Body of pancreas (tissue), 4 donors: ENCODE results near the gene OST4. TPM values are rescaled to one million over a fixed set of nuclear protein-coding genes. Genes with fewer than 3 reads are reported as not detected.
"Not testable (repeated sequence)": the region's sequence is repeated elsewhere in the genome, so short reads cannot be mapped to it uniquely, and the experiment has no call there.

Source experiments
- ATAC-seq: fragments of 150-250 bp; one replicate; pipeline ENCODE4 v1.9.1; 2016
- DNase-seq, 4 donors: peaks; one replicate each; pipeline ENCODE4 v3.0.0-alpha.2; 2019
- H3K27ac ChIP-seq, 4 donors: fragments of 200-600 bp; sonication (generic); 1 replicate in 3 of 4; 2 replicates in 1 of 4; pipeline versions ENCODE4 v1.5.1 to v1.6.1; 2016 to 2019; ENCODE audit warnings: mild to moderate bottlenecking in 1 of 4, mixed read lengths in 1 of 4, moderate library complexity in 1 of 4
- H3K27me3 ChIP-seq, 2 donors: fragments of 200-600 bp; sonication (generic); one replicate each; pipeline ENCODE4 v1.6.0; 2016; ENCODE audit warnings: mild to moderate bottlenecking in 1 of 2
- H3K36me3 ChIP-seq, 2 donors: fragments of 200-600 bp; sonication (generic); replicated peaks in 1 of 2; 2 replicates each; pipeline ENCODE4 v1.5.1; 2016; ENCODE audit warnings: low read depth in 2 of 2; ENCODE audit not compliant: insufficient read depth in 1 of 2
- H3K4me1 ChIP-seq: fragments of 200-600 bp; sonication (generic); one replicate; pipeline ENCODE4 v1.6.0; 2016
- H3K4me3 ChIP-seq, 2 donors: fragments of 200-600 bp; sonication (generic); 1 replicate in 1 of 2; 2 replicates in 1 of 2; pipeline ENCODE4 v1.5.1; 2016 to 2019
- H3K9me3 ChIP-seq, 3 donors: fragments of 200-600 bp; sonication (generic); 1 replicate in 2 of 3; 2 replicates in 1 of 3; pipeline ENCODE4 v1.5.1; 2016
- POLR2A ChIP-seq, 3 donors: fragments of 450-650 bp; IDR thresholded peaks; one replicate each; pipeline ENCODE4 v1.6.1; 2016; ENCODE audit warnings: antibody characterized with exemption in 3 of 3, mild to moderate bottlenecking in 2 of 3
- WGBS, 2 donors: methylation state at CpG; one replicate each; pipeline ENCODE4 v1.1.5; 2017; 5-methylcytosine and 5-hydroxymethylcytosine counted together
- intact Hi-C: fragments of 100-400 bp; cut with DNase I; formaldehyde crosslinking; loops from one replicate; pipeline ENCODE4 v1.15.1; 2023
- total RNA-seq, 2 donors: library from RNA; depleted of rRNA; stranded (reverse); fragments of >200 nt; gene quantifications; one replicate each; pipeline ENCODE4 v1.1.0, GENCODE V29; 2016
- TF ChIP-seq, protein P1 (sequence below), 7 experiments: fragments of 450-650 bp in 4 of 7; fragments of 200-600 bp in 3 of 7; sonication (generic) in 3 of 7; IDR thresholded peaks; one replicate each; pipeline ENCODE4 v1.5.1; 2016 to 2019; ENCODE audit warnings: antibody characterized with exemption in 7 of 7

The OST4 gene
- total RNA-seq, 2 donors from 2014 or later, result 103 to 129 TPM

DNA sequence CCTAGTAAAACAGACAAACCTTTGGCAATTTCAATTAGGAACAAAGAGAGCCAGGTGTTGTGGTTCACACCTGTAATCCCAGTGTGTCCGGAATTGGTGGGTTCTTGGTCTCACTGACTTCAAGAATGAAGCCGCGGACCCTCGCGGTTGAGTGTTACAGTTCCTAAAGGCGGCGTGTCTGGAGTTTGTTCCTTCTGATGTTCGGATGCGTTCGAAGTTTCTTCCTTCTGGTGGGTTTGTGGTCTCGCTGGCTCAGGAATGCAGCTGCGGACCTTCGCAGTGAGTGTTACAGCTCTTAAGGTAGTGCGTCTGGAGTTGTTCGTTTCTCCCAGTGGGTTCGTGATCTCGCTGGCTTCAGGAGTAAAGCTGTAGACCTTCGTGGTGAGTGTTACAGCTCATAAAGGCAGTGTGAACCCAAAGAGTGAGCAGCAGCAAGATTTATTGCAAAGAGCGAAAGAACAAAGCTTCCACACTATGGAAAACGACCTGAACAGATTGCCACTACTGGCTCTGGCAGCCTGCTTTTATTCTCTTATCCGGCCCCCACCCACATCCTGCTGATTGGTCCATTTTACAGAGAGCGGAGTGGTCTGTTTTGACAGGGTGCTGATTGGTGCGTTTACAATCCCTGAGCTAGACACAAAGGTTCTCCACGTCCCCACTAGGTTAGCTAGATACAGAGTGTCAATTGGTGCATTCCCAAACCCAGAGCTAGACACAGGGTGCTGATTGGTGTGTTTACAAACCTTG lies 39.3 kb upstream of the OST4 start:
- H3K4me1 ChIP-seq, H3K36me3 ChIP-seq, H3K27me3 ChIP-seq, intact Hi-C loops, DNase-seq, H3K4me3 ChIP-seq, H3K9me3 ChIP-seq, ATAC-seq, H3K27ac ChIP-seq: not testable (repeated sequence)
- 75 to 76% methylated on average over 23 to 24 of the region's 24 CpGs for WGBS, 2 donors

DNA sequence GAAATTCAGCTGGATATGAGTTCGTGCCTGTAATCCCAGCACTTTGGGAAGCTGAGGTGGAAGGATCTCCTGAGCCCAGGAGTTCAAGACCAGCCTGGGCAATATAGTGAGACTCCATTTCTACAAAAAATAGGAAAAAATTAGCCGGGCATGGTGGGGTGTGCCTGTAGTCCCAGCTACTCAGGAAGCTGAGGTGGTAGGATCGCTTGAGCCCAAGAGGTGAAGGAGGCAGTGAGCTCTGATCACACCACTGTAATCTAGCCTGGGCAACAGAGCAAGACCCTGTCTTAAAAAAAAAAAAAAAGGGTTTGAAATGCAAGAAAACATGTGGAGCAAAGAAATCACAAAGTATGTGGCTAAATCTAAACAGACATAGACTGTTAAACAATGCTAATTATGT lies 37.6 kb upstream of the OST4 start:
- Histone ChIP-seq H3K36me3 (no peaks in the 10 kb centered on the region), H3K4me1 (no peaks in the 10 kb centered on the region), H3K4me3 (no peak overlapping the region), H3K27me3 (no peaks in the 10 kb centered on the region), H3K9me3 (no peaks in the 10 kb centered on the region), H3K27ac (no peak overlapping the region)
- intact Hi-C loops, result no loop called here
- WGBS, 2 donors, result 86 to 91% methylated on average over 3 of the region's 3 CpGs
- TF ChIP-seq, protein P1, sequence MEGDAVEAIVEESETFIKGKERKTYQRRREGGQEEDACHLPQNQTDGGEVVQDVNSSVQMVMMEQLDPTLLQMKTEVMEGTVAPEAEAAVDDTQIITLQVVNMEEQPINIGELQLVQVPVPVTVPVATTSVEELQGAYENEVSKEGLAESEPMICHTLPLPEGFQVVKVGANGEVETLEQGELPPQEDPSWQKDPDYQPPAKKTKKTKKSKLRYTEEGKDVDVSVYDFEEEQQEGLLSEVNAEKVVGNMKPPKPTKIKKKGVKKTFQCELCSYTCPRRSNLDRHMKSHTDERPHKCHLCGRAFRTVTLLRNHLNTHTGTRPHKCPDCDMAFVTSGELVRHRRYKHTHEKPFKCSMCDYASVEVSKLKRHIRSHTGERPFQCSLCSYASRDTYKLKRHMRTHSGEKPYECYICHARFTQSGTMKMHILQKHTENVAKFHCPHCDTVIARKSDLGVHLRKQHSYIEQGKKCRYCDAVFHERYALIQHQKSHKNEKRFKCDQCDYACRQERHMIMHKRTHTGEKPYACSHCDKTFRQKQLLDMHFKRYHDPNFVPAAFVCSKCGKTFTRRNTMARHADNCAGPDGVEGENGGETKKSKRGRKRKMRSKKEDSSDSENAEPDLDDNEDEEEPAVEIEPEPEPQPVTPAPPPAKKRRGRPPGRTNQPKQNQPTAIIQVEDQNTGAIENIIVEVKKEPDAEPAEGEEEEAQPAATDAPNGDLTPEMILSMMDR (IDR thresholded peaks at IDR 0.05), result no peak
- TF ChIP-seq POLR2A (IDR thresholded peaks at IDR 0.05), result no peak
- no peak for DNase-seq
- no peak for ATAC-seq

DNA sequence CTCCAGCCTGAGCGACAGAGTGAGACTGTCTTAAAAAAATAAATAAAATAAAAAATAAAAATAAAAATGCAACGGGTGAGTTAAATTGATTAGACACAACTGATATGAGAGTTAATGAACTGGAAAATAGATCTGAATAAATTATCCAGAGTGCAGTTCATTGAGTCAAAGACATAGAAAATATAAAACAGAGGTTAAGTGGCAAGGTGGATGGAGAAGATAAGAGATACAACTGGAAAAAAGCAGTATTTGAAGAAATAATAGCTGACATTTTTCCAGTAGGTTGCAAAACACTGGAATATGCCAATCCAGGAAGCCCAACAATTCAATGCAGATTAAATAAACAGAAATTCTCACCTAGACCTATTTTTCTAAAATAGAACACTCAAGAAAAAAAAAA lies 36.8 kb upstream of the OST4 start:
- no peaks in the 10 kb centered on the region for H3K9me3 ChIP-seq
- ATAC-seq (no peak), DNase-seq (no peak)
- no peaks in the 10 kb centered on the region for H3K4me1 ChIP-seq
- WGBS, 2 donors, result 59% methylated on average over 2 of the region's 2 CpGs
- no peaks in the 10 kb centered on the region for H3K27me3 ChIP-seq
- no peak overlapping the region for H3K4me3 ChIP-seq
- intact Hi-C loops, result no loop called here
- no peaks in the 10 kb centered on the region for H3K36me3 ChIP-seq
- H3K27ac ChIP-seq, result no peak overlapping the region
- TF ChIP-seq, protein P1 (IDR thresholded peaks at IDR 0.05), result no peak
- no peak for TF ChIP-seq POLR2A (IDR thresholded peaks at IDR 0.05)

DNA sequence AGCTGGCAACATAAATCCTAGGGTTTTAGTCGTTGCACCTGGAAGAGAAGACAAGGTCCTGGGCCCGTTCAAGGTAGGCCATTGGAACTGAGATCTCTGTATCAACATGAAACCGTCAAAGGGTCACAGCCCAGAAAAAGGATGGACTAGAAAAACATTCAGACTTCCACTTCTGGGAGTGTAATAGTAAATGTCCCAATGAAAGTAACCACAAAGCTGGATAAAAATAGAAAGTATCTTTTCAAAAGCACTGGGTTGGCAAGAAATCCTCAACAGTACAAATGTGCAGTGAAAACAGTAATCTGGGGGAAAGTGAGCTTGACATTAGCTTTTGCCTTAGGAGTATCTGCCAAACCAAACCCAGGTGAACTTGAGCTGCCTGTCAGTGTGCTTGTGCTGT lies 34.5 kb upstream of the OST4 start:
- intact Hi-C loops, result no loop called here
- no peaks in the 10 kb centered on the region for H3K36me3 ChIP-seq
- TF ChIP-seq, protein P1 (IDR thresholded peaks at IDR 0.05), result no peak
- no peak for TF ChIP-seq POLR2A (IDR thresholded peaks at IDR 0.05)
- H3K4me1 ChIP-seq, result no peaks in the 10 kb centered on the region
- ATAC-seq (no peak), DNase-seq (no peak)
- no peak overlapping the region for H3K4me3 ChIP-seq
- H3K9me3 ChIP-seq, result no peaks in the 10 kb centered on the region
- 61 to 63% methylated on average over 3 of the region's 3 CpGs for WGBS, 2 donors
- no peaks in the 10 kb centered on the region for H3K27me3 ChIP-seq
- H3K27ac ChIP-seq, result no peak overlapping the region

DNA sequence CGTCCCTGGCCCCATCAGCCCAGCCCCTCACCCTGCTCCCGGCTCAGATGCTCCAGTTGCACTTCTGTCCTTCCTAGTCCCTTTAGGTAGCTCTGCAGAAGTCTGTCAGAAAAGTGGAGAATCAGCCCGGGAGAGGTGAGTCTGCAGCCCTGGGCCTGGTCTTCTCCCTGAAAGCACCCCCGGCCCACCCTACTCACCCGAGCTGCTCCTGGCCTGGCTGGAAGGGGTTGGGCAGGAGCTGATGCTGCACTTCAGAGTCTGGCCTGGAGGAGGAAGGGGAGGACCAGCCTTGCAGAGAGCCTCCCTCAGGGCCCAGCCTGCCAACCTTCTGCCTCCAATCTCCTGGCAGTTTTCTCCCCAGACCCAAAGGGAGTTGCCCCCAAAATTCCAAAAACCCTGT lies 30.9 kb upstream of the OST4 start:
- no peaks in the 10 kb centered on the region for H3K36me3 ChIP-seq
- no peak overlapping the region for H3K27ac ChIP-seq
- H3K4me3 ChIP-seq, result no peak overlapping the region
- intact Hi-C loops, result loop anchor here (5.0 kb wide), 1 partner anchor 180 kb away; the partner anchor contains the start of gene TRIM54
- WGBS, 2 donors, result 66 to 79% methylated on average over 4 to 5 of the region's 5 CpGs
- no peak for TF ChIP-seq POLR2A (IDR thresholded peaks at IDR 0.05)
- TF ChIP-seq, protein P1 (IDR thresholded peaks at IDR 0.05), result no peak
- H3K9me3 ChIP-seq, result no peaks in the 10 kb centered on the region
- no peak for ATAC-seq
- no peaks in the 10 kb centered on the region for H3K27me3 ChIP-seq
- no peak for DNase-seq
- H3K4me1 ChIP-seq, result no peaks in the 10 kb centered on the region
